Mesothelial cell of epicardium (in vitro differentiated cells): Measurements from ENCODE around the gene APPL2. TPM values are rescaled to one million over a fixed set of nuclear protein-coding genes. Genes with fewer than 3 reads are reported as not detected.
"Not testable (repeated sequence)": the region's sequence is repeated elsewhere in the genome, so short reads cannot be mapped to it uniquely, and the experiment has no call there.

Experiments
- DNase-seq, 2 experiments: peaks; one replicate each; pipeline ENCODE4 v3.0.0; 2021; ENCODE audit warnings: low spot score in 2 of 2; ENCODE audit not compliant: unreplicated experiment in 2 of 2
- H3K27ac Mint-ChIP-seq: 2 replicates; pipeline ENCODE4 v1.8.0; 2021; ENCODE audit warnings: mixed read lengths
- H3K27me3 Mint-ChIP-seq: 2 replicates; pipeline ENCODE4 v1.8.0; 2021; ENCODE audit warnings: low read depth, mixed read lengths
- H3K36me3 Mint-ChIP-seq: 2 replicates; pipeline ENCODE4 v1.8.0; 2021; ENCODE audit warnings: mixed read lengths
- H3K4me1 Mint-ChIP-seq: 2 replicates; pipeline ENCODE4 v1.8.0; 2021; ENCODE audit warnings: mixed read lengths
- H3K4me3 Mint-ChIP-seq: 2 replicates; pipeline ENCODE4 v1.8.0; 2021; ENCODE audit warnings: mild to moderate bottlenecking, moderate library complexity, mixed read lengths
- H3K9me3 Mint-ChIP-seq: 2 replicates; pipeline ENCODE4 v1.8.0; 2021; ENCODE audit warnings: mixed read lengths
- CTCF ChIP-seq: fragments of 200-600 bp; sonication (generic); IDR thresholded peaks from one replicate; pipeline ENCODE4 v1.5.0; 2021; ENCODE audit warnings: antibody characterized with exemption; ENCODE audit not compliant: unreplicated experiment
- total RNA-seq: library from RNA; stranded (reverse); gene quantifications from 3 replicates; pipeline ENCODE4 v1.2.1, GENCODE V29; 2021

APPL2 gene
- total RNA-seq, 1 donor from 2014 or later: 66.9 TPM

DNA sequence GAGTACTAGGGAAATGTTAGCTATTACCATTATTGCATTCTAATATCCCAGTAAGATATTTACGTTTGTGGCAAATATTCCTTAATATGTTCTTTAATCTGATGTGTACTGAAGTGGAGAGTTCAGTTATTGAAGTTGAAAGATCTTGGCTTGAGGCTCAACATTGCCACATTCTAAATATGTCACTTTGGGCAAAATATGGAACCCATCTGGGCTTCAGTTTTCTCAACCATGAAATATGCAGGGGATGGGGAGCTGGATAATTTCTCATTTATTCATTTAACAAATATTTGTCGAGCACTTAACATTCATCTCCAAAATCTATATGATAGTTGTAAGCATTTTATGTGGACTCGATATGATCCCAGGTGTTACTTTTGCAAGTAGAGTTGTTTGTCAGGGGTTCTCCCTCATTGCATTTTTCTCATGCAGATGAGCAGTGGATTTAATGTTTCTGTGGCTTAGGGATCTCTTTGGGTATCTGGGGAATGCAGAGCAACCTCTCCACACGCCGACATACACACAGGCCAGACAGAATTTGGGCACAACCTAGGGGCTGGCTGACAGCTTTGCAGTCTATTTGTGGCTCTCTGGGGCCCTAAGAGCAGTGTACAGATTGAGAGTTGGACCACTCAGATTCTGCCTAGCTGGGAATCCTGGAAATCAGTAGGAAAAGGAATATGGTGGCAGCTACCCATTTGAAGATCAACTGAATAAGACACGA, 26.6 kb upstream of the APPL2 start:
- H3K27ac Mint-ChIP-seq: no peak overlapping the region
- H3K27me3 Mint-ChIP-seq: peaks cover 25% of the 10 kb centered on the region
- no peaks in the 10 kb centered on the region for H3K9me3 Mint-ChIP-seq
- no peak for DNase-seq
- TF ChIP-seq CTCF: no peak
- H3K36me3 Mint-ChIP-seq: no peaks in the 10 kb centered on the region
- no peaks in the 10 kb centered on the region for H3K4me1 Mint-ChIP-seq
- no peak overlapping the region for H3K4me3 Mint-ChIP-seq

DNA sequence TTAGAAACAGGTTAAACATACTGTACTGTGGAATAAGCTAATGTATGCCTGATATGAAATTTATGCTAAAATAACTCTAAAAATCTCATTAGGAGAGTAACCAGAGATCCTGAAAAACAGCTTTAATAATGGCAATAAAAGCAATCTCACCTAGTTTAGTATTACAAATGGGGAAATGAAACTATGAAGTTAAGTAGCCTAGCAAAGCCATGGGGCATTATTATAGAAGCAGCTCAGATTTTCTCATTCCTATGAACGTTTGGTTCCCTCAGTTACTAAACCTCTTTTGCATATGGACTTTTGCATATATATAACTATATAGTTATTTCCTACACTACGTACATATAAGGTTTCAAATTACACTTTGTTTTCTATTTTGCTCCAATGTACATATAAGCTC, 25.0 kb upstream of the APPL2 start:
- peaks cover 23% of the 10 kb centered on the region for H3K27me3 Mint-ChIP-seq
- H3K27ac Mint-ChIP-seq: no peak overlapping the region
- H3K4me3 Mint-ChIP-seq: no peak overlapping the region
- H3K9me3 Mint-ChIP-seq: peaks cover 4% of the 10 kb centered on the region
- TF ChIP-seq CTCF: no peak
- no peaks in the 10 kb centered on the region for H3K4me1 Mint-ChIP-seq
- no peak for DNase-seq
- H3K36me3 Mint-ChIP-seq: no peaks in the 10 kb centered on the region

GRCh38 chr12:105259226-105259625, 23.3 kb upstream of the APPL2 start:
- Mint-ChIP-seq H3K4me3 (no peak overlapping the region), H3K27me3 (peaks cover 18% of the 10 kb centered on the region), H3K9me3 (peaks cover 4% of the 10 kb centered on the region), H3K27ac (no peak overlapping the region), H3K36me3 (no peaks in the 10 kb centered on the region), H3K4me1 (peaks cover under 1% of the 10 kb centered on the region)
- no peak for DNase-seq
- TF ChIP-seq CTCF: no peak

DNA sequence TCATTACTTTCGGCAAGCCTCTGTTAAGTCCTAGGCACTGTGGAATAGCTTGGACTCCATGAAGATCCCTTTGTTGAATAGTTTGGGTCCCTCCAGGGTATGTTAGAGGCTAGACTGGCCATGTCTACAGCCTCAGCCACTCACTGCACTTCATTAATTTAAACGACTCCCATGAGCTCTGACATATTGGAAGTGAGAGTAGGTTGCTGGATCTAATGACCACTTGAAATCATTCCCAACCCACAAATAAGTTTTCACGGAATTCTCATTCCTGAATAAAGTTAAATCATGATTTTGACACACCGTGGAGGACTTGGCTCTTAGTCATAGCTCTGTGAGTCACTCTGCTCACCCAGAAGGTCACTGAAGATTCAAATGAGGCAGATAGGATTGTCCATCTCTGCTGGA, 21.4 kb upstream of the APPL2 start:
- H3K4me3 Mint-ChIP-seq: no peak overlapping the region
- peaks cover 5% of the 10 kb centered on the region for H3K4me1 Mint-ChIP-seq
- no peak for TF ChIP-seq CTCF
- peaks cover 4% of the 10 kb centered on the region for H3K9me3 Mint-ChIP-seq
- peaks cover 8% of the 10 kb centered on the region for H3K27me3 Mint-ChIP-seq
- DNase-seq: no peak
- H3K36me3 Mint-ChIP-seq: no peaks in the 10 kb centered on the region
- H3K27ac Mint-ChIP-seq: no peak overlapping the region

DNA sequence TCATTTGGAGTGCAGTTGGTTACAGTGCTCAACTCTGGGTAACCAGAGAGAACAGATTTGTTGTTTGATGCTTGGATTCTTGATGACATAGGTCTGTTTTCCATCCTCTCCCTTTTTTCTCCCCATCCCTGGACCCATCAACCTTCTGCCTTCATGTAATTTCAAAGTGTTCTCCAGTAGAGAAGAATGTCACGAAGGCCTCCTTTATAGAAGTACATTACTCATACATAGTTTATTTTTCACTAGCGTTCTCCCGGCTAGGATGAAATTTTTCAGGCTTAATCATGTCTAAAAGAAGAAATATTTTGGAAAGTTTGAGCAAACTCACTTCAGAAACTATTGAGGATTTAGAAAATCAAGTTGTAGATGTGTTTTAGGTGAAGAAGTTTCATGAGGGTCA, 20.9 kb upstream of the APPL2 start:
- no peak for DNase-seq
- H3K27ac Mint-ChIP-seq: no peak overlapping the region
- peaks cover 4% of the 10 kb centered on the region for H3K9me3 Mint-ChIP-seq
- H3K4me1 Mint-ChIP-seq: peaks cover 5% of the 10 kb centered on the region
- peaks cover 5% of the 10 kb centered on the region for H3K27me3 Mint-ChIP-seq
- no peaks in the 10 kb centered on the region for H3K36me3 Mint-ChIP-seq
- H3K4me3 Mint-ChIP-seq: no peak overlapping the region
- no peak for TF ChIP-seq CTCF

GRCh38 chr12:105256431-105256830, 20.5 kb upstream of the APPL2 start:
- not testable (repeated sequence) for H3K36me3 Mint-ChIP-seq, H3K27ac Mint-ChIP-seq, H3K9me3 Mint-ChIP-seq, H3K4me1 Mint-ChIP-seq, H3K4me3 Mint-ChIP-seq, DNase-seq, H3K27me3 Mint-ChIP-seq
